CD4-positive, alpha-beta T cell treated with Interleukin-17A for 4 hours (primary cell): ENCODE results near the gene DAB1.
"Not testable (repeated sequence)": the region's sequence is repeated elsewhere in the genome, so short reads cannot be mapped to it uniquely, and the experiment has no call there.

Experiments used
- DNase-seq: peaks from one replicate; pipeline ENCODE4 v3.0.0-alpha.2; 2020; ENCODE audit warnings: mixed read lengths

Gene DAB1

GRCh38 chr1:57353654-57354053 lies 70.2 kb downstream of the DAB1 start:
- no peak for DNase-seq

GRCh38 chr1:57350610-57351009 lies 73.2 kb downstream of the DAB1 start:
- DNase-seq, result no peak

- DNase-seq, result no peak
These were observed 74.9 kb downstream of the DAB1 start for GRCh38 chr1:57348921-57349320.

GRCh38 chr1:57345916-57346315 lies 77.9 kb downstream of the DAB1 start:
- no peak for DNase-seq

- DNase-seq, result no peak
These were observed 79.6 kb downstream of the DAB1 start for GRCh38 chr1:57344265-57344664.

GRCh38 chr1:57343298-57343915 lies 80.5 kb downstream of the DAB1 start:
- not testable (repeated sequence) for DNase-seq

GRCh38 chr1:57341721-57342120 lies 82.1 kb downstream of the DAB1 start:
- DNase-seq, result no peak

- DNase-seq, result no peak
These were observed 83.4 kb downstream of the DAB1 start for GRCh38 chr1:57340334-57341070.

GRCh38 chr1:57337623-57338022 lies 86.2 kb downstream of the DAB1 start:
- no peak for DNase-seq

GRCh38 chr1:57336793-57337192 lies 87.1 kb downstream of the DAB1 start:
- DNase-seq, result no peak

- no peak for DNase-seq
These were observed 92.2 kb downstream of the DAB1 start for GRCh38 chr1:57331620-57332019.

GRCh38 chr1:57329937-57330336 lies 93.9 kb downstream of the DAB1 start:
- DNase-seq, result no peak

- DNase-seq, result no peak
These were observed 94.8 kb downstream of the DAB1 start for GRCh38 chr1:57329001-57329527.

GRCh38 chr1:57327946-57328345 lies 95.9 kb downstream of the DAB1 start:
- no peak for DNase-seq

- no peak for DNase-seq
These were observed 96.5 kb downstream of the DAB1 start for GRCh38 chr1:57327336-57327735.

GRCh38 chr1:57325536-57325935 lies 98.3 kb downstream of the DAB1 start:
- DNase-seq, result no peak

- DNase-seq, result no peak
These were observed 98.7 kb downstream of the DAB1 start for GRCh38 chr1:57325117-57325516.

- DNase-seq, result no peak
These were observed 99.5 kb downstream of the DAB1 start for GRCh38 chr1:57324388-57324787.

- DNase-seq, result no peak
These were observed 102.1 kb downstream of the DAB1 start for GRCh38 chr1:57321776-57322175.

- no peak for DNase-seq
These were observed 104.1 kb downstream of the DAB1 start for GRCh38 chr1:57319791-57320190.

- no peak for DNase-seq
These were observed 104.7 kb downstream of the DAB1 start for GRCh38 chr1:57319165-57319564.

- DNase-seq, result no peak
These were observed 107.0 kb downstream of the DAB1 start for GRCh38 chr1:57316861-57317260.

GRCh38 chr1:57316291-57316690 lies 107.6 kb downstream of the DAB1 start:
- no peak for DNase-seq

GRCh38 chr1:57312869-57313268 lies 111.0 kb downstream of the DAB1 start:
- no peak for DNase-seq

GRCh38 chr1:57311411-57311810 lies 112.4 kb downstream of the DAB1 start:
- no peak for DNase-seq
